Measurements from ENCODE around the gene C1orf87.

DNA sequence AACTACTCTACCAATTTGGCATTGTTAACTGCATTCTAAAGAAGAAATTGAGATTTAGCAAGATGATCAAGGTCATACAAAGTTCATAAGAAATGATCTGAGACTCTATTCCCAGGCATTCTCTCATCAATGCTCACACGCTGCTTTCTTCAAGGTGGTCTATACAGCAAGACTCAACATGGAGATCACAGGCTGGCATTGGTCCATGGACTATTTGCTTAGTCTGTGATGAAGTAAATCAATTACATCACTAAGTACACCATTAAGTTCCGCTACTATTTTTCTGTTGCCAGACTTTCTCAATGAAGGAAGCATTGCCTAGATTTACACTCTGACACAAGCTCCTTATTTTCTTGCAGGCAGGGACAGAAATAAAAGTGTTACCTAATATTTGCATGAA lies 95.1 kb downstream of the C1orf87 start:
- TF ChIP-seq ZBTB8A (tag by site-specific recombination; IDR thresholded peaks at IDR 0.05) (no peak), YY1 (tag by site-specific recombination; IDR thresholded peaks at IDR 0.05) (no peak), KLF16 (tag by site-specific recombination; IDR thresholded peaks at IDR 0.05) (no peak), MZF1 (tag by site-specific recombination; IDR thresholded peaks at IDR 0.05; ENCODE audit: borderline replicate concordance) (no peak), ZNF561 (tag by site-specific recombination; IDR thresholded peaks at IDR 0.05; ENCODE audit: borderline replicate concordance) (no peak), ZNF623 (tag by site-specific recombination; IDR thresholded peaks at IDR 0.05) (no peak)
- TF ChIP-seq, protein P1, sequence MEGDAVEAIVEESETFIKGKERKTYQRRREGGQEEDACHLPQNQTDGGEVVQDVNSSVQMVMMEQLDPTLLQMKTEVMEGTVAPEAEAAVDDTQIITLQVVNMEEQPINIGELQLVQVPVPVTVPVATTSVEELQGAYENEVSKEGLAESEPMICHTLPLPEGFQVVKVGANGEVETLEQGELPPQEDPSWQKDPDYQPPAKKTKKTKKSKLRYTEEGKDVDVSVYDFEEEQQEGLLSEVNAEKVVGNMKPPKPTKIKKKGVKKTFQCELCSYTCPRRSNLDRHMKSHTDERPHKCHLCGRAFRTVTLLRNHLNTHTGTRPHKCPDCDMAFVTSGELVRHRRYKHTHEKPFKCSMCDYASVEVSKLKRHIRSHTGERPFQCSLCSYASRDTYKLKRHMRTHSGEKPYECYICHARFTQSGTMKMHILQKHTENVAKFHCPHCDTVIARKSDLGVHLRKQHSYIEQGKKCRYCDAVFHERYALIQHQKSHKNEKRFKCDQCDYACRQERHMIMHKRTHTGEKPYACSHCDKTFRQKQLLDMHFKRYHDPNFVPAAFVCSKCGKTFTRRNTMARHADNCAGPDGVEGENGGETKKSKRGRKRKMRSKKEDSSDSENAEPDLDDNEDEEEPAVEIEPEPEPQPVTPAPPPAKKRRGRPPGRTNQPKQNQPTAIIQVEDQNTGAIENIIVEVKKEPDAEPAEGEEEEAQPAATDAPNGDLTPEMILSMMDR (tag by site-specific recombination; IDR thresholded peaks at IDR 0.05): no peak

All from HEK293 (cell line).